HCT116 (cell line): ENCODE results near the gene VAV1. TPM values are rescaled to one million over a fixed set of nuclear protein-coding genes. Genes with fewer than 3 reads are reported as not detected.

Experiments used
- ATAC-seq: fragments of 200-7000 bp; cut with Tn5 transposase; 2 replicates; pipeline ENCODE4 v1.9.1; 2020; ENCODE audit warnings: mild to moderate bottlenecking, moderate library complexity
- BruUV-seq: library from RNA; stranded (reverse); fragments of 400-500 nt; replicated peaks from 2 replicates; lab custom pipeline; 2021; lab: Mats Ljungman, UMichigan
- CTCF ChIA-PET: fragments of 300-600 bp; sonication (Branson Sonifier 250); formaldehyde crosslinking; loops from one replicate; lab custom pipeline; 2021; ENCODE audit warnings: antibody characterized with exemption; lab: Charles Lee
- POLR2A ChIA-PET: fragments of 300-600, 350-600 bp; sonication (Branson Sonifier 250); formaldehyde crosslinking; loops from one replicate; lab custom pipeline; 2021; ENCODE audit warnings: antibody characterized with exemption; lab: Charles Lee
- RAD21 ChIA-PET, 2 experiments: fragments of 300-600 bp; sonication (Branson Sonifier 250); formaldehyde crosslinking; loops; one replicate each; lab custom pipeline; 2023; ENCODE audit warnings: low total read pairs in 2 of 2; ENCODE audit not compliant: uncharacterized antibody in 2 of 2, unreplicated experiment in 2 of 2, low non-redundant PET in 1 of 2; lab: Charles Lee
- DNase-seq: peaks from one replicate; pipeline ENCODE4 v3.0.0-alpha.2; 2010; ENCODE audit warnings: low read depth, low spot score
- H2AFZ ChIP-seq: fragments of 200-600 bp; shearing (Covaris generic), sonication (generic); 2 replicates; pipeline ENCODE4 v1.6.1; 2017; ENCODE audit warnings: low read depth, mixed run types, mixed read lengths, antibody characterized with exemption, low read length; ENCODE audit not compliant: poor library complexity, severe bottlenecking
- H3K27ac ChIP-seq: 2 replicates; pipeline ENCODE4 v1.5.1; 2012; ENCODE audit warnings: low read depth, low read length
- H3K27me3 ChIP-seq: fragments of 200-600 bp; sonication (generic); 2 replicates; pipeline ENCODE4 v1.6.1; 2016; ENCODE audit warnings: mixed run types, low read length, mixed read lengths; ENCODE audit not compliant: insufficient read depth
- H3K36me3 ChIP-seq, 2 experiments: fragments of 200-500 bp in 1 of 2; fragments of 200-600 bp in 1 of 2; sonication (Bioruptor generic) in 1 of 2; sonication (generic) in 1 of 2; 2 replicates each; pipeline versions ENCODE4 v1.5.1 to v1.6.1; 2014 to 2016; ENCODE audit warnings: low read length in 2 of 2, inconsistent platforms in 1 of 2, mixed read lengths in 1 of 2, mixed run types in 1 of 2; ENCODE audit not compliant: insufficient read depth in 2 of 2, control insufficient read depth in 1 of 2
- H3K4me1 ChIP-seq, 2 experiments: fragments of 200-600 bp in 1 of 2; sonication (generic) in 1 of 2; 2 replicates each; pipeline versions ENCODE4 v1.5.1 to v1.6.1; 2012 to 2017; ENCODE audit warnings: low read length in 2 of 2, inconsistent platforms in 1 of 2, mild to moderate bottlenecking in 1 of 2, mixed read lengths in 1 of 2, mixed run types in 1 of 2, moderate library complexity in 1 of 2; ENCODE audit not compliant: insufficient read depth in 2 of 2, control insufficient read depth in 1 of 2
- H3K4me2 ChIP-seq: fragments of 200-600 bp; sonication (generic); 2 replicates; pipeline ENCODE4 v1.6.1; 2017; ENCODE audit warnings: mixed run types, low read length, mixed read lengths
- H3K4me3 ChIP-seq, 2 experiments: fragments of 200-600 bp in 1 of 2; sonication (generic) in 1 of 2; replicated peaks in 1 of 2; 2 replicates each; pipeline ENCODE4 v1.5.1; 2011 to 2016; ENCODE audit warnings: low read length in 2 of 2, control low read depth in 1 of 2, low read depth in 1 of 2, mild to moderate bottlenecking in 1 of 2, mixed read lengths in 1 of 2, mixed run types in 1 of 2
- H3K79me2 ChIP-seq: fragments of 200-600 bp; sonication (generic); 2 replicates; pipeline ENCODE4 v1.6.1; 2017; ENCODE audit warnings: mild to moderate bottlenecking, mixed run types, low read length, moderate library complexity, mixed read lengths; ENCODE audit not compliant: insufficient read depth
- H3K9ac ChIP-seq: fragments of 200-600 bp; sonication (generic); 2 replicates; pipeline ENCODE4 v1.6.1; 2016; ENCODE audit warnings: low read length, mixed read lengths
- H3K9me2 ChIP-seq: fragments of 200-600 bp; sonication (generic), shearing (Covaris generic); 2 replicates; pipeline ENCODE4 v1.6.1; 2017; ENCODE audit warnings: mixed run types, mild to moderate bottlenecking, moderate library complexity; ENCODE audit not compliant: insufficient read depth
- H3K9me3 ChIP-seq, 2 experiments: fragments of 200-500 bp in 1 of 2; fragments of 200-600 bp in 1 of 2; sonication (Bioruptor generic) in 1 of 2; sonication (generic) in 1 of 2; 2 replicates each; pipeline ENCODE4 v1.6.1; 2014 to 2017; ENCODE audit warnings: low read length in 2 of 2, mixed read lengths in 2 of 2, inconsistent platforms in 1 of 2, low read depth in 1 of 2, mild to moderate bottlenecking in 1 of 2, mixed run types in 1 of 2, moderate library complexity in 1 of 2; ENCODE audit not compliant: control insufficient read depth in 1 of 2, insufficient read depth in 1 of 2
- H4K20me1 ChIP-seq: fragments of 200-600 bp; sonication (generic), shearing (Covaris generic); 2 replicates; pipeline ENCODE4 v1.6.1; 2017; ENCODE audit warnings: mixed run types, mild to moderate bottlenecking, moderate library complexity; ENCODE audit not compliant: insufficient read depth
- ATF3 ChIP-seq: IDR thresholded peaks from 2 replicates; pipeline ENCODE4 v1.6.1; 2012
- CEBPB ChIP-seq: IDR thresholded peaks from 2 replicates; pipeline ENCODE4 v1.6.1; 2012; ENCODE audit warnings: low read depth
- EGR1 ChIP-seq: IDR thresholded peaks from 2 replicates; pipeline ENCODE4 v1.6.1; 2012; ENCODE audit warnings: low read depth
- ELF1 ChIP-seq: IDR thresholded peaks from 2 replicates; pipeline ENCODE4 v1.6.1; 2012; ENCODE audit warnings: low read depth, borderline replicate concordance
- EZH2phosphoT487 ChIP-seq: fragments of 200-600 bp; IDR thresholded peaks from 2 replicates; pipeline ENCODE4 v1.6.1; 2018; ENCODE audit warnings: antibody characterized with exemption, borderline replicate concordance
- FOSL1 ChIP-seq: IDR thresholded peaks from 2 replicates; pipeline ENCODE4 v1.6.1; 2012; ENCODE audit warnings: low read depth
- MAX ChIP-seq: IDR thresholded peaks from 2 replicates; pipeline ENCODE4 v1.6.1; 2012
- POLR2AphosphoS5 ChIP-seq: IDR thresholded peaks from 2 replicates; pipeline ENCODE4 v1.6.1; 2011; ENCODE audit warnings: mild to moderate bottlenecking, low read depth, low read length, moderate library complexity
- RAD21 ChIP-seq: IDR thresholded peaks from 2 replicates; pipeline ENCODE4 v1.6.1; 2012; ENCODE audit warnings: low read depth, mild to moderate bottlenecking
- REST ChIP-seq: IDR thresholded peaks from 2 replicates; pipeline ENCODE4 v1.6.1; 2012; ENCODE audit warnings: low read depth
- SP1 ChIP-seq: IDR thresholded peaks from 2 replicates; pipeline ENCODE4 v1.6.1; 2012; ENCODE audit warnings: low read depth
- YY1 ChIP-seq: IDR thresholded peaks from 2 replicates; pipeline ENCODE4 v1.6.1; 2011; ENCODE audit warnings: low read length, low read depth, moderate library complexity, mild to moderate bottlenecking; ENCODE audit not compliant: insufficient replicate concordance; ENCODE audit errors: extremely low read depth
- ZBTB33 ChIP-seq: IDR thresholded peaks from 2 replicates; pipeline ENCODE4 v1.6.1; 2011; ENCODE audit warnings: mild to moderate bottlenecking, low read length, moderate library complexity; ENCODE audit not compliant: insufficient replicate concordance; ENCODE audit errors: extremely low read depth
- ZNF274 ChIP-seq: fragments of 200-500 bp; sonication (Bioruptor generic); IDR thresholded peaks from 2 replicates; pipeline ENCODE4 v1.6.1; 2014; ENCODE audit warnings: mild to moderate bottlenecking, low read depth, low read length, inconsistent platforms
- intact Hi-C: fragments of 100-400 bp; cut with micrococcal nuclease; formaldehyde crosslinking; loops from 2 replicates; pipeline ENCODE4 v1.10.0; 2022
- total RNA-seq: library from RNA; stranded (reverse); gene quantifications from one replicate; pipeline ENCODE4 v1.2.1, GENCODE V29; 2021; ENCODE audit not compliant: unreplicated experiment

VAV1 gene
- total RNA-seq, 1 experiment from 2014 or later: 20.6 TPM

GRCh38 chr19:6729573-6730152 lies 42.8 kb upstream of the VAV1 start:
- DNase-seq (no peak), ATAC-seq (no peak)
- no peaks in the 10 kb centered on the region; a peak in 2 of 4 replicates for H3K36me3 ChIP-seq
- H3K27me3 ChIP-seq: no peaks in the 10 kb centered on the region
- RAD21 ChIA-PET: no interaction called here
- no peak for TF ChIP-seq YY1
- TF ChIP-seq ATF3: no peak
- TF ChIP-seq POLR2AphosphoS5: no peak
- no peak for TF ChIP-seq REST
- TF ChIP-seq RAD21: no peak
- no peak for TF ChIP-seq ELF1
- TF ChIP-seq EGR1: no peak
- TF ChIP-seq CEBPB: no peak
- TF ChIP-seq FOSL1: no peak
- TF ChIP-seq SP1: no peak
- TF ChIP-seq ZBTB33: no peak
- no peak for TF ChIP-seq EZH2phosphoT487
- no peak for TF ChIP-seq MAX
- no peak for TF ChIP-seq ZNF274
- 0 out of 2 replicates have a peak overlapping the region, but pooled peaks have one; percentile 39 for H3K9ac ChIP-seq
- no peaks in the 10 kb centered on the region for H3K9me2 ChIP-seq
- no TSS peak for BruUV-seq
- peak overlapping the region; percentile 22 to 30; a peak in 3 of 4 replicates for H3K4me3 ChIP-seq
- POLR2A ChIA-PET: no interaction called here
- peaks cover 2 to 15% of the 10 kb centered on the region in 2 experiments; a peak in 3 of 4 replicates for H3K4me1 ChIP-seq
- CTCF ChIA-PET: no interaction called here
- peak overlapping the region; percentile 59 for H3K4me2 ChIP-seq
- no peak overlapping the region for H2AFZ ChIP-seq
- intact Hi-C loops: no loop called here
- peak overlapping the region; percentile 29; the same call in 1 of the 2 replicates for H3K27ac ChIP-seq
- H3K79me2 ChIP-seq: no peaks in the 10 kb centered on the region
- H3K9me3 ChIP-seq: no peaks in the 10 kb centered on the region
- H4K20me1 ChIP-seq: no peaks in the 10 kb centered on the region
